ENCODE results near the gene KLHL5. TPM values are rescaled to one million over a fixed set of nuclear protein-coding genes. Genes with fewer than 3 reads are reported as not detected.
"Not testable (repeated sequence)": the region's sequence is repeated elsewhere in the genome, so short reads cannot be mapped to it uniquely, and the experiment has no call there.

KLHL5 gene
- total RNA-seq, 1 donor from 2014 or later, result 67.1 TPM

GRCh38 chr4:39103291-39103690 lies 41.3 kb downstream of the KLHL5 start:
- DNase-seq, result no peak

- no peak for DNase-seq
Measured at GRCh38 chr4:39104255-39104654, 42.2 kb downstream of the KLHL5 start.

- DNase-seq, result no peak
Measured at GRCh38 chr4:39106011-39106410, 44.0 kb downstream of the KLHL5 start.

DNA sequence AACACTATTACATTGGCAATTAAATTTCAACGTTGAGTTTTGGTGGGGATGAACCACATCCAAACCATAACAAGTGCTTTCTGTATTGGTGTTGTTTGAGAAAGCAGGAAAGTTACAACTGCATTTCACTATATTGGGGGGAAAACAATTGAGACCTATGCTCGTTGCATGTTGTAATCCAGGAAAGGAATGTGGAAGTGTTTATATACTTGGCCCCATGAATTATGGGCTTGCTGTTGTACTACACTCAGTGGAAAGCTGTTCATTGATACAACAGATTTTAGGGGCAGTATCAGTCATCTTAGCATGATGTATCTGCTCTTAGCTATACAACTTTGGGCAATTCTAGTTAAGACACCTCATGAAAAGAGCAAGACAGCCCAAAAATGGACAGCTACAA lies 52.4 kb downstream of the KLHL5 start:
- no peak for DNase-seq

DNA sequence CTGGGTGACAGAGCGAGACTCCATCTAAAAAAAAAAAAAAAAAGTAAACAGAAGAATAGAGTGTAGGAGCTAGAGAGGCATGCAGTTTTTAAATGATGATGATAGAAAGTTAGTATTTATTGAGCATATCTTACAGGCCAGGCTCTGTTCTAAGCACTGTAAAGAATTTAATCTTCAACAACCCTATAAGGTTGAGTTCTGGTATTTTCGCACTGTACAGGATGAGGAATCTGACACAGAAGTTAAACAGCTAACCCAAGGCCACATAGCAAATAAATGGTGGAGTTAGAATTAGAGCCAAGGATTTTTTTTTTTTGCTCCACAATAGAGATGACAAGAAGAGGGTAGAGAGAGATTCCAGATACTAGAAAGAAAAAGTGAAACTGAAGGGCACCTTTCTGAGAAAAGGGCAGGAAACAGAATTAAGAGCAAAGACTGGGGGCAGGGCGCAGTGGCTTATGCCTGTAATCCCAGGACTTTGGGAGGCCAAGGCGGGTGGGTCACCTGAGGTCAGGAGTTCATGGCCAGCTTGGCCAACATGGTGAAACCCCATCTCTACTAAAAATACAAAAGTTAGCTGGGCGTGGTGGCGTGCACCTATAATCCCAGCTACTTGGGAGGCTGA lies 56.1 kb downstream of the KLHL5 start:
- DNase-seq, result no peak

GRCh38 chr4:39120418-39120817 lies 58.4 kb downstream of the KLHL5 start:
- DNase-seq, result no peak

- no peak for DNase-seq
Measured at GRCh38 chr4:39124885-39125599, 63.0 kb downstream of the KLHL5 start.

GRCh38 chr4:39125600-39125985 lies 63.6 kb downstream of the KLHL5 start:
- no peak for DNase-seq

- DNase-seq, result no peak
Measured at GRCh38 chr4:39126256-39127095, 64.4 kb downstream of the KLHL5 start.

DNA sequence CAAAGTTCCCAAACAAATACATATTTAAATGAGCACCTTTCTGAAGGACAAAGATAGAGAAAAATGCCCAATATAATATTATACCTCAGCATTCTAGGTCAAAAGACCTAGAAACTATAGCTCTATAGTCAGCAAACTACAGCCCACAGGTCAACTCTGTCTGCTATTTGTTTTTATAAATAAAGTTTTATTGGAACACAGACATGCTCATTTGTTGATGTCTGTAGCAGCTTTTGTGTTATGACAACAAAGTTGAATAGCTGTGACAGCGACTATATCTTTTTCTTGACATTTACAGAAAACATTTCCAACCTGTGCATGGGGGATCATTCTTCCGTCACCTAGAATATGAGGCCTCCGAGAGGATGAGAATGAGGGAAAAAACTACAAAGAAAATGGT lies 71.6 kb downstream of the KLHL5 start:
- DNase-seq, result no peak

DNA sequence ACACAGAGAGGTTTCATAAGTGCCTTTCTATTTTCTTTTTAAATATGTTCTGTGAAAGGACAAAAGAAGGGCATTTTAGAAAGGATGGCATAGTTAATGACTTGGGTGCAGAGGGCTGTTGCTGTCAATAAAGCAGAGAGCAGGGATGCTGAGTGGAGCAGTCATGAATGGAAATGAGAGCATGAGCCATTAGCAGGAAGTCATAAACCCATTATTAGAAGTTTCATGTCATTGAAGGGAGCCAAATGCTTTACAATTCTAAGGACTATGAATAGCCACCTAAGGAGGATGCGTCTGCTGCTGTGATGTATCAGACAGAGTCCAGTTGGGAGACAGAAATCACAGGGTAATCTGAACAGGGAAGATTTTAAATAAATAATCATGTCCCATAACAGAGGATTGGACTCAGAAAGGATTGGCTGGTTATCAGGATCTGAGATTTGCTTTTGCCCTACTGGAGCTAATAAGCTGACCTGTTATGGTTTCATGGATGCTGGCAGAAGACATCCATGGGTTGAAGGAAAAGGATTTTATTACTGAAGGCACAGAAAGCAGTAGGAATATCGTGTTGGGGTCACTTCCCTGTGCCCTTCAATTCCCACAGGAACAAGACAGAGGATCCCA lies 72.8 kb downstream of the KLHL5 start:
- no peak for DNase-seq

DNA sequence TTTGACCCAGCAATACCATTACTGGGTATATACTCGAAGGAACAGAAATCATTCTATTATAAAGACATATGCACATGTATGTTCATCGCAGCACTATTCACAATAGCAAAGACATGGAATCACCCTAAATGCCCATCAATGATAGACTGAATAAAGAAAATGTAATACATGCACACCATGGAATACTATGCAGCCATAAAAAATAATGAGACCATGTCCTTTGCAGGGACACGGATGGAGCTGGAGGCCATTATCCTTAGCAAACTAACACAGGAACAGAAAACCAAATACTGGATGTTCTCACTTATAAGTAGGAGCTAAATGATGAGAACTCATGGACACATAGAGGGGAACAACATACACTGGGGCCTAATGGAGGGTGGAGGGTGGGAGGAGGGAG lies 76.2 kb downstream of the KLHL5 start:
- DNase-seq, result not testable (repeated sequence)

DNA sequence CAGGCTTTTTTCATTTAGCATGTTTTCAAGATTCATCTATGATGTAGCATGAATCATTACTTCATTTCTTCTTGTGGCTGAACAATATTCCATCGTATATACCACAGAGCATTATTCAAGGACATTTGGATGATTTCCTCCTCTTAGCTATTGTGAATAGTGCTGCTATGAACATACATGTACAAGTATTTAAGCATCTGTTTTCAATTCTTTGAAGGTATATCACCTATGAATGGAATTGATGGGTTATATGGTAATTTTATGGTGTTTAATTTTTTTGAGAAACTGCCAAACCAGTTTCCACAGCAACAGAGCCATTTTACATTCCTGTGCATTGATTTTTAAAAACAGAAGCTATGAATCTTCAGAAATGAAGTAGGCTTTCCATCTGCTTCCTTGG lies 84.2 kb downstream of the KLHL5 start:
- DNase-seq, result no peak

- no peak for DNase-seq
Measured at GRCh38 chr4:39154009-39154408, 92.0 kb downstream of the KLHL5 start.

DNA sequence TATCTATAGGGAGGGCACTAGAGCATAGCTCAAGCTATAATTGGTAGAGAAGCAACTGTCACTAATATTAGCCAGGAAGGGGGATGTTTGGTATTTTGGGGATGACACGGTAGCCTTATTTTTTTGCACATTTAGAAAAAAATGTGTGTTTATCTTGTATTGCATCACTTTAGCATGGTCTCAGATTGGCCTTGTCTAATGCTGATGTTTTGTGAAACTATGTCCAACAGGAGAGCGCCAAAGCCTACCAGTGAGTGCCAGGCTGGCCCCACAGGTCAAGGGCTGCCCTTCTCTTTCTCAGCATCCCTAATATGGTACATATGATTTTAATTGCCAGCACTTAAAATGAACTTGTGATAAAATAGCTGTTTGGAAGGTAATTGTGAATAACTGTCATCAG lies 95.5 kb downstream of the KLHL5 start:
- DNase-seq, result no peak

DNA sequence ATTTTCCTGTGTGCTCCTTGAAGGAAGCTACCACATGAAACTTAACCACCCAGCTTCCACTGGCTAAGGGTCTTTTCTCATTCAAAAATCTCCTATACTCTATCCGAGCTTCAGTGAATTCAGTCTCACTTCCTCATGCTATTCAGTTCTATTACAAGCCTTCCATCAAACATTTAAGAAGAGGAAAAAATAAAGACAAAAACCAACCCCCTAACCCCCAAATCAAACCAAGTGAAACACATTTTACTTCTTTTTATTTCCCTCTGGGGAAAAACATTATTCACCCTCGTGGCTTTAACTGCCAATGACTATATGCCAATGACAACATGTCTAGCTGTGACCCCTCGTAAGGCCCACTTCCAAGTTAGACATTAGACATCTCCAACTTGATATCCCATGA lies 104.1 kb downstream of the KLHL5 start:
- DNase-seq, result no peak

DNA sequence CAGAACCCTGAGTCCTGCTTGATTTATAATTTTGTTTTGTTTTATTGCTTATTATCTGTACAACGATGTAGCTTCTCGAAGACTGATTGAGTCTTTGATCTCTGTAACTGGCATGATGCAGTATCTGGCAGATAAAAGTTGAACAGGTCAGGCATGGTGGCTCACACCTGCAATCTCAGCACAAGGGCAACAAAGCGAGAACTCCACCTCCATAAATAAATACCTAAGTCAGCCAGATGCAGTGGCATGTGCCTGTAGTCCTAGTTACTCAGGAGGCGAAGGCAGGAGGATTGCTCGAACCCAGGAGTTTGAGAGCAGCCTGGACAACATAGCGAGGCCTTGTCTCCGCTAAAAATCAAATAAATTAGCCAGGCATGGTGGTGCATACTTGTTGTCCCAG lies 104.6 kb downstream of the KLHL5 start:
- DNase-seq, result no peak

DNA sequence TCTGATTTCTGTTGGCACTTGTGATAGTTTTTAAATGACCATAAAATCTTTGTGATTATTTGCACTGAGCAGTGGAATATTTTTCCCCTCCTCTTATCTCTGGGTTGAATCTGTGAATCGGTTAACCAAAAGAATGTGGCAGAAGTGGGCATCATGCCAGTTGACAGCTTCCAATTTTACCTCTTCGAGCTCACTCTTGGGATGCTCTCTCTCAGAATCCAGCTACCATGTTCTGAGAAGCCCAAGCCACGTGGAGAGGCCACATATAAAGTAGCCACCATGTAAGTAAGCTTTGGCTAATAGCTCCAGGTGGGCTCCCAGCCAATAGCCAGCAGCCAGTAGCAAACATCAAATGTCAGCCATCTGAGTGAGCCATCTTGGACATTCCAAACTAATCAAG lies 107.4 kb downstream of the KLHL5 start:
- no peak for DNase-seq

DNA sequence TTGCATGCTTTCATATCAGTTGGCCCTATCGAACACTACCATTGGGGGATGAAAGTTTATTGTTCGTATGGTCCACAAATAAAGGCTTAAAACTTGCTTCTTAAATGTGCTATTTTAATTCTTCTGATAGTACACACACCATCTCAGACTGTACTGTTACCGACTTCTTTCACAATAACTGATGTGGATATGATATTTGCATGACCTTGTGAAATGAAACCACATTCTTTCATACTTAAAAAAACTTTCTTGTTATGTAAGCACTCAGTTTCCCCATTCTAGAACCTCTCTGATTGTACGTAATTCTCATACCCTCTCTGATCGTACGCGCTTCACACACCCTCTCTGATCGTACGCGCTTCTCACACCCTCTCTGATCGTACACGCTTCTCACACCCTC lies 108.3 kb downstream of the KLHL5 start:
- no peak for DNase-seq

Measured in occipital lobe (tissue), 2 donors.